GM19395 (cell line): ENCODE data around the gene NUP160.
"Not testable (repeated sequence)": the region's sequence is repeated elsewhere in the genome, so short reads cannot be mapped to it uniquely, and the experiment has no call there.

Source experiments
- ATAC-seq: cut with Tn5 transposase; IDR thresholded peaks from one replicate; pipeline ENCODE4 v1.9.1; 2021; ENCODE audit warnings: mild to moderate bottlenecking, moderate library complexity; ENCODE audit not compliant: unreplicated experiment

The NUP160 gene

GRCh38 chr11:47847892-47848699, at the start of gene NUP160:
Gene NUP160, minus strand, starts transcription at chr11:47848350. Its CDS starts 32 bp downstream, at chr11:47848318.
- ATAC-seq, result peak; percentile 86

DNA sequence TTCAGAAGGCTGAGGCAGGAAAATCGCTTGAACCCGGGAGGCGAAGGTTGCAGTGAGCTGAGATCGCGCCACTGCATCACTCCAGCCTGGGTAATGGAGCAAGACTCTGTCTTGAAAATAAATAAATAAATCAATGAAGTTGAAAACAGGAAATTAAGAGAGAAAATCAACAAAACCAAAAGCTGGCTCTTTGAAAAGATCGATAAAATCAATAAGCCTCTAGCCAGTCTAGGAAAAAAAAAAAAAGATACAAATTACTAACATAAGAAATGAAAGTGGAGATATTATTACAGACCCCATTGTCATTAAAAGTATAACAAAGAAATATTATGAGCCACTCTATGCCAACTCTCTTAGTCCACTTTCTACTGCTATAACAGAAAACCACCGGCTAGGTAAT, 48.0 kb upstream of the NUP160 start:
- no peak for ATAC-seq

DNA sequence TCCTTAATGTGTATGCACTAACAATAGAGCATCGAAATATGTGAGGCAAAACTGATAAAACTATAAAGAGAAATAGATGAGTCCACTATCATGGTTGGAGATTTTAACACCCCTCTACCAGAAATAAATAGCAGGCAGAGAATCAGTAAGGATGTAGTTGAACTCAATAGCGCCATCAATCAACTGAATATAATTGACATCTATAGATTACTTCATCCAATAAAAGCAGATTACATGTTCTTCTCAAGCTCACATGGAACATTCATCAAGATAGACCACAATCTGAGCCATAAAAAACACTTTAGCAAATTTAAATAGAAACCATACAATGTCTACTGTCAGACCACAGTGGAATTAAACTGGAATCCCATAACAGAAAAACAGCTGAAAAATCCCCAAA, 46.9 kb upstream of the NUP160 start:
- no peak for ATAC-seq

DNA sequence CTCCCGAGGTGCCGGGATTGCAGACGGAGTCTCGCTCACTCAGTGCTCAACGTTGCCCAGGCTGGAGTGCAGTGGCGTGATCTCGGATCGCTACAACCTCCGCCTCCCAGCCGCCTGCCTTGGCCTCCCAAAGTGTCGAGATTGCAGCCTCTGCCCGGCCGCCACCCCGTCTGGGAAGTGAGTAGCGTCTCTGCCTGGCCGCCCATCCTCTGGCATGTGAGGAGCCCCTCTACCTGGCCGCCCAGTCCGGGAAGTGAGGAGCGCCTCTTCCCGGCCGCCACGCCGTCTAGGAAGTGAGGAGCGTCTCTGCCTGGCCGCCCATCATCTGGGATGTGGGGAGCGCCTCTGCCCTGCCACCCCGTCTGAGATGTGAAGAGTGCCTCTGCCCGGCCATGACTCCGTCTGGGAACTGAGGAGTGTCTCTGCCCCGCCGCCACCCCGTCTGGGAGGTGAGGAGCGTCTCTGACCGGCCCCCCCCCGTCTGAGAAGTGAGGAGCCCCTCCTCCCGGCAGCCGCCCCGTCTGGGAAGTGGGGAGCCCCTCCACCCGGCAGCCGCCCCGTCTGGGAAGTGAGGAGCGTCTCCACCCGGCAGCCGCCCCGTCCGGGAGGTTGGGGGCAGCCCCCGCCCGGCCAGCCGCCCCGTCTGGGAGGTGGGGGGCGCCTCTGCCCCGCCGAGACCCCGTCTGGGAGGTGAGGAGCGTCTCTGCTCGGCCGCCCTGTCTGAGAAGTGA, 44.6 kb upstream of the NUP160 start:
- ATAC-seq, result not testable (repeated sequence)

DNA sequence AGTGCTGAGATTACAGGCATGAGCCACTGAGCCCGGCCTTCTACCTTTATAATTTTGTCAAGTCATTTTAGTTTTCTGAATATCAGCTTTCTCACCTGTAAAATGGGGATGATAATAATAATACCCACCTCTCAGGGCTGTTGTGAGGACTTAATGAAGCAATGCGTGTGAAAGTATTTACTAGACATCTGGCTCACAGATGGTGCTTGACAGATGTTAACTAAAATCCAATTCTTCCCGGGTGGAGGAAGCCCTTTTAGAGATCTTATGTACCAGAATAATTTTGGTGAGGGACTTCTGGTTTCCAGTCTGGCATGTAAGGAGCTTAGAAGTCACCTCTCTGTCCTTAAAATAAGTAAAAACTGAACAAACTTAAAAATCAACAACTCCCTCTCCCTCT, 43.7 kb upstream of the NUP160 start:
- ATAC-seq, result no peak

DNA sequence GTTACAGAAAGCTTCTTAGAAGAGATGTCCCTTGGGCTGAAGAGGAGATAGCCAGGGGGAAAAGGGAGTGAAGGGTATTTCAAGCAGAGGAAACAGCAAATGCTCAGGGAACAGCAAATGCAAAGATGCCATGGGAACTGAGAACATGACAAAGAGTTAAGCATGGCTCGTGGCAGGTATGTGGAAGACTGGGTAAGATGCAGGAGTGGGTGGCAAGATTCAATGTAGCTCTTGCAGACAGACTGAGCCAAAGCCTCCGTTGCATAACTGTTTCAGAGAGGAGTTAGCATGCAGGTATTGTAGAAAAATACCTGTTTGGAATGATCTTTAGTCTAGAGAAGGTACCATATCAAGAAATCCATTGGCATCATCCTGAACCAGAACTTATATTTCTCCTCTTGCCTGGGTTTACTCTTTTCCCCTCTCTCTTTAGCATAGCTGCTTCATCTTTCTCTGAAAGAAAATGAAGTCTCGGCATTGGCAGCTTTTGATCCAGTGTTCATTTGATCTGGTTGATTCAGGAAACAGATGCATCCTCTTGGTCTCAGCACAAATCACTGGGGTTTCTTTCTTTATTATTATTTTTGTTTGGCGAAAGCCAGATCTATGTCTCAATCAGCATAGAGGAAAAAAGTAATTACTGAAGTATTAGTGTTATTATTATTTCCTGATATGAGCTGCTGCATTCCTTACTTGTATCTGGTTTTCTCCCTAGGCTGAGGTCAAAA, 41.7 kb upstream of the NUP160 start:
- no peak for ATAC-seq

DNA sequence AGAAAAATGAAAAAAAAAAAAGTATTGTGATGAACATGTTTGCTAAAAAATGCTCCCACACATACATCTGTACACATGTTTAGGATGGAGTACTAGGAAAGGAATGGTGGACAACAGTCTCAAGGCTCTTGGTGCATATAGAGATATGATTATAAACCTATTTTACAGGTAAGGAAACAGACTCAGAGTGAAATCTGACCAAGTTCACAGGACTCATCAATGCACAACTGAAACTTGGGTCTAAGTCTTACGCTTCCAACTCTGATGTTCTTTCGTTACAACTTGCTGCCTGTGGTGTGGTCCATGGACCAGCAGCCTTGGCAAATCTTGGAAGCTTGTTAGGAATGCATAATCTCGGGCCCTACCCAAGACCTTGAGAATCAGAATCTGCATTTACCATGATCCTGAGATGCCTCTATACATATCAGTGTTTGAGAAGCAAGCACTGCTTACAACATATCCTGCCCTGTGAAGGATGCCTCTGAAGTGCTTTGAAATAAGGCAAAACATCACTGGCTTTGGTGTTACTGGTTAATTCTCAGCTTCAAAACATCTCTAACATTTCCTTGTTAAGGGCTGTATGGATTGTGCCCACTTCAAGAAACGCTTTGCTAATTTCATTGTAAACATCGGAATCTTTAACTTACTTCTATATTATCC, 39.9 kb upstream of the NUP160 start:
- ATAC-seq, result no peak

DNA sequence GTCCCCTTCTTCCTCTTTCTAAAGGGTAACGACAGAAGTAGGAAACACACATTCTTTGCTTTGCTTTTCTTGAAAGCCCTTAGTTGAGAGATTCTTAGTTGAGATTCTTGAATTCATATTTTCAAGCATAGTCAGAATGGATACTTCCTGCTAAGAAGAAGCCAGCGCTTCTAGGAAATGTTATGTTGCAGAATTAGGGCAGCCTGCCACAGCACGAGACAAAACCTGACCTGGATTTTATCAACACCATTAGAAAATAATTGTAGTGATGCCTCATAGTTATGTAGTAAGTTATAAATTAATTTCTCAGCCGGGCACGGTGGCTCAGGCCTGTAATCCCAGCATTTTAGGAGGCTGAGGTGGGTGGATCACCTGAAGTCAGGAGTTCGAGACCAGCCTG, 37.9 kb upstream of the NUP160 start:
- ATAC-seq, result no peak

DNA sequence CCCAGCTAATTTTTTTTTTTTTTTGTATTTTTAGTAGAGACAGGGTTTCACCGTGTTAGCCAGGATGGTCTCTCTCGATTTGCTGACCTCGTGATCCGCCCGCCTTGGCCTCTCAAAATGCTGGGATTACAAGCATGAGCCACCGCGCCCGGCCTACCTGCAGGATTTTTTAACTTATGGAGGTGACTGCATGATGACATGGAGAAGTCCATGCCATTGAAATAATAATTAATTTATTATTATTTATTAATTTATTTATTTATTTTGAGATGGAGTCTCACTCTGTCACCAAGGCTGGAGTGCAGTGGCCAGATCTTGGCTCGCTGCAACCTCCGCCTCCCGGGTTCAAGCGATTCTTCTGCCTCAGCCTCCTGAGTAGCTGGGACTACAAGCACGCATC, 34.3 kb upstream of the NUP160 start:
- not testable (repeated sequence) for ATAC-seq

DNA sequence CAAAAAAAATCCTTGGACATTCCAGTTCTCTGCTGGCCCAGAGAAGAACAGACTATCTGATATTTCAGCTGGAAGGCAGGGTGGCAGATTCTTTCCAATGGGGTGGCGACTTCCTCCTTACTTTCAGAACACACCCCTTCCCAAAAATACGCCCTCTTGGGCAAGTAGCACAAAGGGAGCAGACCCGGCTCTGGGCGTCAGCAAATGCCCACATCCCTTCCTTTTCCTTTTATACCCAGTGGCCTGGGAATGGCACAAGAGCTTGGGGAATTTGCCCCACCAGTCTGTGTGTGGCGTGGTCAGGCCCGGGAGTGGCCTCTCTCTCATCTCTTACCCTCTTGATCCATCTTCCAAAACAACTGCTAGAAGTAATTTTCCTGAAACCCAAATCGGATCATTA, 33.0 kb upstream of the NUP160 start:
- no peak for ATAC-seq

- ATAC-seq, result peak; percentile 79
These were observed 31.4 kb upstream of the NUP160 start for GRCh38 chr11:47879259-47880158.

GRCh38 chr11:47875858-47876257, 27.7 kb upstream of the NUP160 start:
- not testable (repeated sequence) for ATAC-seq

DNA sequence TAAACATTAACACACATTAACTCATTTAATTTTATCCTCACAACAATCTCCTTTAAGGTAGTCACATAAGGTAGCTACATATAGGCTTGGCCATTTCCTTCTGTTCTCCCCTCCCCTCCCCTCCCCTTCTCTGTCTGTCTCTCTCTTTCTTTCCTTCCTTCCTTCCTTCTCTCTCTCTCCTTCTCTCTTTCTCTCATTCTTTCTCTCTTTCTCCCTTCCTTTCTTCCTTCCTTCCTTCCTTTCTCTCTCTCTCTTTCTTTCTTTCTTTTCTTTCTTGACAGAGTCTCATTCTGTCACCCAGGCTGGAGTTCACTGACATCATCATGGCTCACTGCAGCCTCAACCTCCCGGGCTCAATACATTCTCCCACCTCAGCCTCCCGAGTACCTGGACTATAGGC, 22.3 kb upstream of the NUP160 start:
- no peak for ATAC-seq

- ATAC-seq, result no peak
These were observed 21.6 kb upstream of the NUP160 start for GRCh38 chr11:47869544-47870393.

DNA sequence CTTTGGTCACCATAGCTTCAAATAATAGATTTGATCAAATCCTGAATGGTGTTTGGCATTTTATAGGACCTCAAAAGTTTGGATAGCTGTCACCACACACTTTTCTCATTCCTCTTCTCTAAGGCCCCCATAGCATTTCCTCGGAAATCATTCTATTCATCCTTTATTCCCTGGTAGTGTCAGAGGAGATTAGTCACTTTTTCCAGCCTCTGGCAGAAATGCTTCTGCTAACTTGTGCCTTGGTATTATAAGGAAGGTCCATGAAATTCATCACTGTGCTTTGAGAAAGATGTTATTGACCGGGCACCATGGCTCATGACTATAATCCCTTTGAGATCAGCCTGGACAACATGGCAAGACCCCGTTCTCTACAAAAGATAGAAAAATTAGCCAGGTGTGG, 19.7 kb upstream of the NUP160 start:
- no peak for ATAC-seq

DNA sequence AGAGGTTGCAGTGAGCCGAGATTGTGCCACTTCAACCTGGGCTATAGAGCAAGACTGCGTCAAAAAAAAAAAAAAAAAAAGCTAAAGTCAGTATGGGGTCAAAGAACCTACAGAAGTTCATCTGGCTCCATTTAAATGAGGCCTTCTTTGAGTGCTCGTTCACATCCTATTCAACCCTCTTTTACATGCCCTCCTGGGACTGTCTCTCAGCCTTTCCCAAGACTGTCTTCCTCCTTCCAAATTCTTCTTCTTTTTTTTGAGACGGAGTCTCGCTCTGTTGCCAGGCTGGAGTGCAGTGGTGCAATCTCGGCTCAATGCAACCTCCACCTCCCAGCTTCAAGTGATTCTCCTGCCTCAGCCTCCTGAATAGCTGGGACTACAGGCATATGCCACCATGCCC, 18.7 kb upstream of the NUP160 start:
- not testable (repeated sequence) for ATAC-seq

GRCh38 chr11:47864901-47865300, 16.8 kb upstream of the NUP160 start:
- ATAC-seq, result no peak

- no peak for ATAC-seq
These were observed 15.8 kb upstream of the NUP160 start for GRCh38 chr11:47863898-47864430.
